SK-N-SH treated with all-trans-retinoic acid at 6 μM for 48 hours (cell line): ENCODE measurements around the gene CNTN1.

Experiments used
- ATAC-seq: fragments of 200-7000 bp; cut with Tn5 transposase; 3 replicates; pipeline ENCODE4 v1.9.1; 2020; ENCODE audit warnings: mild to moderate bottlenecking, moderate library complexity
- ARNTL ChIP-seq: fragments of 450-650 bp; formaldehyde crosslinking; IDR thresholded peaks from 2 replicates; pipeline ENCODE4 v1.5.0; 2020; ENCODE audit warnings: low read depth, mild to moderate bottlenecking, moderate library complexity, borderline replicate concordance
- BACH2 ChIP-seq: fragments of 250-450 bp; sonication (Bioruptor Pico); IDR thresholded peaks from 2 replicates; pipeline ENCODE4 v1.9.0; 2021; ENCODE audit warnings: mild to moderate bottlenecking, borderline replicate concordance
- CSDC2 ChIP-seq: fragments of 250-450 bp; sonication (Bioruptor Pico); IDR thresholded peaks from 2 replicates; pipeline ENCODE4 v1.5.0; 2020; ENCODE audit warnings: mild to moderate bottlenecking, moderate library complexity
- ESRRG ChIP-seq: fragments of 250-450 bp; sonication (Bioruptor Pico); IDR thresholded peaks from 2 replicates; pipeline ENCODE4 v1.6.1; 2021; ENCODE audit warnings: mild to moderate bottlenecking
- GLIS3 ChIP-seq: fragments of 250-450 bp; sonication (Bioruptor Pico); IDR thresholded peaks from 2 replicates; pipeline ENCODE4 v1.5.0; 2020; ENCODE audit warnings: mild to moderate bottlenecking, moderate library complexity
- ISL1 ChIP-seq: fragments of 250-450 bp; sonication (Bioruptor Pico); IDR thresholded peaks from 2 replicates; pipeline ENCODE4 v2.1.2; 2022; ENCODE audit warnings: mild to moderate bottlenecking, moderate library complexity
- PPARA ChIP-seq: fragments of 250-450 bp; sonication (Bioruptor Pico); IDR thresholded peaks from 2 replicates; pipeline ENCODE4 v1.5.0; 2020; ENCODE audit warnings: mild to moderate bottlenecking, borderline replicate concordance
- SNAI2 ChIP-seq: fragments of 250-450 bp; sonication (Bioruptor Pico); IDR thresholded peaks from 2 replicates; pipeline ENCODE4 v1.5.0; 2020; ENCODE audit warnings: mild to moderate bottlenecking, moderate library complexity
- TCF4 ChIP-seq: fragments of 250-450 bp; sonication (Bioruptor Pico); IDR thresholded peaks from 2 replicates; pipeline ENCODE4 v1.8.0; 2021; ENCODE audit warnings: mild to moderate bottlenecking, moderate library complexity, borderline replicate concordance
- TOX ChIP-seq: fragments of 250-450 bp; sonication (Bioruptor Pico); IDR thresholded peaks from 2 replicates; pipeline ENCODE4 v1.8.0; 2021; ENCODE audit warnings: mild to moderate bottlenecking, moderate library complexity, borderline replicate concordance
- ZC3H10 ChIP-seq: fragments of 250-450 bp; sonication (Bioruptor Pico); IDR thresholded peaks from 2 replicates; pipeline ENCODE4 v1.5.1; 2021; ENCODE audit warnings: mild to moderate bottlenecking, moderate library complexity
- ZFP3 ChIP-seq: fragments of 250-450 bp; sonication (Bioruptor Pico); IDR thresholded peaks from 2 replicates; pipeline ENCODE4 v1.5.0; 2020; ENCODE audit warnings: mild to moderate bottlenecking, moderate library complexity
- ZFP30 ChIP-seq: fragments of 450-650 bp; formaldehyde crosslinking; IDR thresholded peaks from 2 replicates; pipeline ENCODE4 v1.5.0; 2022; ENCODE audit warnings: mild to moderate bottlenecking, moderate library complexity
- ZNF565 ChIP-seq: fragments of 450-650 bp; formaldehyde crosslinking; conservative IDR thresholded peaks from 2 replicates; pipeline ENCODE4 v1.5.0; 2020; ENCODE audit warnings: low read depth, mild to moderate bottlenecking, moderate library complexity
- ZNF70 ChIP-seq: fragments of 450-650 bp; formaldehyde crosslinking; IDR thresholded peaks from 2 replicates; pipeline ENCODE4 v1.5.0; 2020; ENCODE audit warnings: mild to moderate bottlenecking, moderate library complexity
- ZNF8 ChIP-seq: fragments of 450-650 bp; formaldehyde crosslinking; IDR thresholded peaks from 2 replicates; pipeline ENCODE4 v1.5.0; 2020; ENCODE audit warnings: mild to moderate bottlenecking, moderate library complexity
- TF ChIP-seq, protein P1 (sequence below): fragments of 250-450 bp; sonication (Bioruptor Pico); IDR thresholded peaks from 2 replicates; pipeline ENCODE4 v1.5.0; 2020; ENCODE audit warnings: mild to moderate bottlenecking, moderate library complexity
- TF ChIP-seq, protein P2 (sequence below): fragments of 250-450 bp; sonication (Bioruptor Pico); IDR thresholded peaks from 2 replicates; pipeline ENCODE4 v1.8.0; 2020; ENCODE audit warnings: mild to moderate bottlenecking, moderate library complexity, borderline replicate concordance
- TF ChIP-seq, protein P3 (sequence below): fragments of 250-450 bp; sonication (Bioruptor Pico); IDR thresholded peaks from 2 replicates; pipeline ENCODE4 v1.8.0; 2021; ENCODE audit warnings: low read depth, mild to moderate bottlenecking, moderate library complexity, borderline replicate concordance
- TF ChIP-seq, protein P4 (sequence below): fragments of 250-450 bp; sonication (Bioruptor Pico); IDR thresholded peaks from 2 replicates; pipeline ENCODE4 v1.5.1; 2021; ENCODE audit warnings: mild to moderate bottlenecking, moderate library complexity

The CNTN1 gene

DNA sequence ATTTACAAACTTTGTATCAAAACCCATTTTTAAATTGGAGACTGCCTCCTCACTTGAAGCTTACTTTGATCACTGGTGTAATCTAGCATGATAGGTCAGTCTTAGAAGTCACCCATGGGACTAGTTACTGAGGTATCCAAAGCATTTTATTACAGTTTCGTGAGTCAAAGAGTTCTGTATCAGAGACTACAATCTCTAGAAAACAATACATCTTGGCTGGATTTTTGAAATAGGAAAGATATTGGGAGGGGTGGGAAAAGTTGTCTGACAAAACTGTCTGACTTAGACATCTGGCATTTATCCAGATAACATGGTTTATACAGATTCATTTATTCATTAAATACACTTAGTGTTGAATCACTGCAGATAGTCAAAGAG, 322.4 kb downstream of the CNTN1 start:
- ATAC-seq, result no peak
- TF ChIP-seq ISL1, result peak; percentile 80
- TF ChIP-seq, protein P1, sequence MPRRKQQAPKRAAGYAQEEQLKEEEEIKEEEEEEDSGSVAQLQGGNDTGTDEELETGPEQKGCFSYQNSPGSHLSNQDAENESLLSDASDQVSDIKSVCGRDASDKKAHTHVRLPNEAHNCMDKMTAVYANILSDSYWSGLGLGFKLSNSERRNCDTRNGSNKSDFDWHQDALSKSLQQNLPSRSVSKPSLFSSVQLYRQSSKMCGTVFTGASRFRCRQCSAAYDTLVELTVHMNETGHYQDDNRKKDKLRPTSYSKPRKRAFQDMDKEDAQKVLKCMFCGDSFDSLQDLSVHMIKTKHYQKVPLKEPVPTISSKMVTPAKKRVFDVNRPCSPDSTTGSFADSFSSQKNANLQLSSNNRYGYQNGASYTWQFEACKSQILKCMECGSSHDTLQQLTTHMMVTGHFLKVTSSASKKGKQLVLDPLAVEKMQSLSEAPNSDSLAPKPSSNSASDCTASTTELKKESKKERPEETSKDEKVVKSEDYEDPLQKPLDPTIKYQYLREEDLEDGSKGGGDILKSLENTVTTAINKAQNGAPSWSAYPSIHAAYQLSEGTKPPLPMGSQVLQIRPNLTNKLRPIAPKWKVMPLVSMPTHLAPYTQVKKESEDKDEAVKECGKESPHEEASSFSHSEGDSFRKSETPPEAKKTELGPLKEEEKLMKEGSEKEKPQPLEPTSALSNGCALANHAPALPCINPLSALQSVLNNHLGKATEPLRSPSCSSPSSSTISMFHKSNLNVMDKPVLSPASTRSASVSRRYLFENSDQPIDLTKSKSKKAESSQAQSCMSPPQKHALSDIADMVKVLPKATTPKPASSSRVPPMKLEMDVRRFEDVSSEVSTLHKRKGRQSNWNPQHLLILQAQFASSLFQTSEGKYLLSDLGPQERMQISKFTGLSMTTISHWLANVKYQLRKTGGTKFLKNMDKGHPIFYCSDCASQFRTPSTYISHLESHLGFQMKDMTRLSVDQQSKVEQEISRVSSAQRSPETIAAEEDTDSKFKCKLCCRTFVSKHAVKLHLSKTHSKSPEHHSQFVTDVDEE (CRISPR knock-in tag), result no peak
- TF ChIP-seq, protein P2, sequence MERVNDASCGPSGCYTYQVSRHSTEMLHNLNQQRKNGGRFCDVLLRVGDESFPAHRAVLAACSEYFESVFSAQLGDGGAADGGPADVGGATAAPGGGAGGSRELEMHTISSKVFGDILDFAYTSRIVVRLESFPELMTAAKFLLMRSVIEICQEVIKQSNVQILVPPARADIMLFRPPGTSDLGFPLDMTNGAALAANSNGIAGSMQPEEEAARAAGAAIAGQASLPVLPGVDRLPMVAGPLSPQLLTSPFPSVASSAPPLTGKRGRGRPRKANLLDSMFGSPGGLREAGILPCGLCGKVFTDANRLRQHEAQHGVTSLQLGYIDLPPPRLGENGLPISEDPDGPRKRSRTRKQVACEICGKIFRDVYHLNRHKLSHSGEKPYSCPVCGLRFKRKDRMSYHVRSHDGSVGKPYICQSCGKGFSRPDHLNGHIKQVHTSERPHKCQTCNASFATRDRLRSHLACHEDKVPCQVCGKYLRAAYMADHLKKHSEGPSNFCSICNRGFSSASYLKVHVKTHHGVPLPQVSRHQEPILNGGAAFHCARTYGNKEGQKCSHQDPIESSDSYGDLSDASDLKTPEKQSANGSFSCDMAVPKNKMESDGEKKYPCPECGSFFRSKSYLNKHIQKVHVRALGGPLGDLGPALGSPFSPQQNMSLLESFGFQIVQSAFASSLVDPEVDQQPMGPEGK (CRISPR knock-in tag), result peak; percentile 55; the same call in 1 of the 2 replicates

DNA sequence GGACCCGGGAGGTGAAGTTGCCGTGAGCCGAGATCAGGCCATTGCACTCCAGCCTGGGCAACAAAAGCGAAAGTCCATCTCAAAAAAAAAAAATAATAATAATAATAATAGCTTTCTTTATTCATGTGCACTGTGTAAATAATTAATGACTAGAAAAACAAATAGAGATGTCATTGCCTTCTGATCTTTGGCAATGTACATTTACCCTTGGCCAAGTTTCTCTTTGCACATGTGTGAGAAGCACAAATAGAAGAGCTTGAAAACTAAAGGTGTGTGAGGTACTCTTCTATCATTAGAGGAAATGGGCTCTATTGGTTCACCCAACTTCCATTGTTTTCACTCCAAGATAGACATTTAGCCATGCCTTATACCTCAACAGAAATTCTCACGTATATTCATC, 325.8 kb downstream of the CNTN1 start:
- TF ChIP-seq, protein P3, sequence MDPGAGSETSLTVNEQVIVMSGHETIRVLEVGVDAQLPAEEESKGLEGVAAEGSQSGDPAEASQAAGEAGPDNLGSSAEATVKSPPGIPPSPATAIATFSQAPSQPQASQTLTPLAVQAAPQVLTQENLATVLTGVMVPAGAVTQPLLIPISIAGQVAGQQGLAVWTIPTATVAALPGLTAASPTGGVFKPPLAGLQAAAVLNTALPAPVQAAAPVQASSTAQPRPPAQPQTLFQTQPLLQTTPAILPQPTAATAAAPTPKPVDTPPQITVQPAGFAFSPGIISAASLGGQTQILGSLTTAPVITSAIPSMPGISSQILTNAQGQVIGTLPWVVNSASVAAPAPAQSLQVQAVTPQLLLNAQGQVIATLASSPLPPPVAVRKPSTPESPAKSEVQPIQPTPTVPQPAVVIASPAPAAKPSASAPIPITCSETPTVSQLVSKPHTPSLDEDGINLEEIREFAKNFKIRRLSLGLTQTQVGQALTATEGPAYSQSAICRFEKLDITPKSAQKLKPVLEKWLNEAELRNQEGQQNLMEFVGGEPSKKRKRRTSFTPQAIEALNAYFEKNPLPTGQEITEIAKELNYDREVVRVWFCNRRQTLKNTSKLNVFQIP, result no peak
- TF ChIP-seq ZFP30 (CRISPR knock-in tag) (no peak), SNAI2 (CRISPR knock-in tag) (no peak), ARNTL (CRISPR knock-in tag) (no peak), PPARA (CRISPR knock-in tag) (no peak), ZC3H10 (CRISPR knock-in tag) (no peak), ESRRG (no peak)
- TF ChIP-seq, protein P4, sequence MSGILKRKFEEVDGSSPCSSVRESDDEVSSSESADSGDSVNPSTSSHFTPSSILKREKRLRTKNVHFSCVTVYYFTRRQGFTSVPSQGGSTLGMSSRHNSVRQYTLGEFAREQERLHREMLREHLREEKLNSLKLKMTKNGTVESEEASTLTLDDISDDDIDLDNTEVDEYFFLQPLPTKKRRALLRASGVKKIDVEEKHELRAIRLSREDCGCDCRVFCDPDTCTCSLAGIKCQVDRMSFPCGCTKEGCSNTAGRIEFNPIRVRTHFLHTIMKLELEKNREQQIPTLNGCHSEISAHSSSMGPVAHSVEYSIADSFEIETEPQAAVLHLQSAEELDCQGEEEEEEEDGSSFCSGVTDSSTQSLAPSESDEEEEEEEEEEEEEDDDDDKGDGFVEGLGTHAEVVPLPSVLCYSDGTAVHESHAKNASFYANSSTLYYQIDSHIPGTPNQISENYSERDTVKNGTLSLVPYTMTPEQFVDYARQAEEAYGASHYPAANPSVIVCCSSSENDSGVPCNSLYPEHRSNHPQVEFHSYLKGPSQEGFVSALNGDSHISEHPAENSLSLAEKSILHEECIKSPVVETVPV (CRISPR knock-in tag), result no peak
- no peak for ATAC-seq

DNA sequence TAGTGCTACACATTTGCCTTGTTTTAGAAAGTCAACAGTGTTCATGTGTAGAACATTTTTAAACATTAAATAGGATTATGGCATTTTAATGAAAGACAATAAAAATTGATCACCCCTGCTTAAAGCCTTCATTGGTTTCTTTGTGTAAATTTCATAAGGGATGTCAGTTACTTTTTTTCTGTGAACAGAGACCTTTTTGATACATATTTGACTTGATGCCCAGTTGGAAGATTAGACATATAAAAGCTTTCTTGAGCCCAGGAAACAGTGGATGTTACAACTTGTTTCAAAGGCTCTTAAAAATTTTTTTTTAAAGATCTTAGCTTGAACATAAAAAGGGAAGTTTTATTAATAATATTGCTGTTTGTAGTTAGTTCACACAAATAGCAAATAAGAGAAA, 327.2 kb downstream of the CNTN1 start:
- ATAC-seq, result no peak
- TF ChIP-seq, protein P1 (CRISPR knock-in tag), result no peak
- no peak for TF ChIP-seq ZNF8 (CRISPR knock-in tag)
- no peak for TF ChIP-seq GLIS3 (CRISPR knock-in tag)
- TF ChIP-seq ARNTL (CRISPR knock-in tag), result no peak
- TF ChIP-seq CSDC2 (CRISPR knock-in tag), result no peak
- TF ChIP-seq PPARA (CRISPR knock-in tag), result no peak
- no peak for TF ChIP-seq BACH2 (CRISPR knock-in tag)
- TF ChIP-seq SNAI2 (CRISPR knock-in tag), result no peak
- TF ChIP-seq ISL1, result no peak
- TF ChIP-seq, protein P4 (CRISPR knock-in tag), result no peak
- no peak for TF ChIP-seq ZNF565
- no peak for TF ChIP-seq ZFP30 (CRISPR knock-in tag)
- TF ChIP-seq ZNF70 (CRISPR knock-in tag), result no peak
- no peak for TF ChIP-seq TCF4
- TF ChIP-seq, protein P2 (CRISPR knock-in tag), result no peak
- TF ChIP-seq TOX (CRISPR knock-in tag), result no peak
- TF ChIP-seq, protein P3, result no peak
- no peak for TF ChIP-seq ZFP3 (CRISPR knock-in tag)
- no peak for TF ChIP-seq ESRRG
- TF ChIP-seq ZC3H10 (CRISPR knock-in tag), result no peak
